GM18526 (cell line): ENCODE results near the gene XYLT1.

Source experiments
- POLR2A ChIP-seq: IDR thresholded peaks from 3 replicates; pipeline ENCODE4 v1.6.1; 2011; ENCODE audit not compliant: insufficient read length; ENCODE audit errors: extremely low read depth

The XYLT1 gene

DNA sequence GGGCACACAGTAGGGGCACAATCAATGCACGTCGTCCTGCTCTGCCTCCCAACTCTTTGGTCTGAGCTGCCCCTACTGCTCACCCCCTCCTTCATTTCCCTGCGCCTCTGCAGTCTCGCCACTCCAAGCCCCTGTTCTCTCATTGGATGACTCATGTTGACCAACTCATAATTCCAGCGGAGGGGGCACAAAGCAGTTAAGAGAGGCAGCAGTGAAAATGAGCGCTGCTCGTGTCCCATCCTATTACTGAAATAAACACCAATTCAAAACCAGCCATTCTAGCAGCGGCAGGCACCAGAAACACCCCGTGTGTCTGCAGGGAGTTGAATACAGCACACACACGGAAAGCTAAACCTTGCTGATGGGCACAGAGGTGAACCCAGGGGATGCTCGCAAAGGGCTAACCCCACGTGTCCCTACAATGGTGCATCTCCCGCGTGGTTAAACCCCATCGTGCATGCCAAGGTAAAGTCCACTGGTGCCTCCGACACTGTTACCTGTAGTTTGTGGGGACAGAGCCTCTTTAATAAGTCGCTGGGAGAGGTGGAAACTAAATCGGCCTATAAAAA lies 310.4 kb downstream of the XYLT1 start:
- TF ChIP-seq POLR2A: no peak

DNA sequence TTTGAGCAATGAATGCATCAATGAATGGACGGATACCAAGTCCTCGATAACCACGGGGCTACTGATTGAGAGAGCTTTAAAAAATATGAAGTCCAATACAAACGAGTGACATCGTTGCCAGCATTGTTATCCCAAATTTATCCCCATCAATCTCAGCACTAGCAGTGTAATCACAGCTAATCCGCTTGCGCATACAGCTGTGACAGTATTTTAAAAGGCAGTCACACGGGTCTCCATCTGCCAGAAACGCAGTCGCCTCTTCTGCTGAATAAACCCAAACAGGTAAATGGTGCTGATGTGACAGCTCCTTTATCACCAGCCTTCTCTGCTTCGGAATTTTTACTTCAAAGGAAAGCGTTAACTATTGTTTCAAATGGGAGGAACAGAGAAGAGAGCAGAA lies 311.1 kb downstream of the XYLT1 start:
- no peak for TF ChIP-seq POLR2A

DNA sequence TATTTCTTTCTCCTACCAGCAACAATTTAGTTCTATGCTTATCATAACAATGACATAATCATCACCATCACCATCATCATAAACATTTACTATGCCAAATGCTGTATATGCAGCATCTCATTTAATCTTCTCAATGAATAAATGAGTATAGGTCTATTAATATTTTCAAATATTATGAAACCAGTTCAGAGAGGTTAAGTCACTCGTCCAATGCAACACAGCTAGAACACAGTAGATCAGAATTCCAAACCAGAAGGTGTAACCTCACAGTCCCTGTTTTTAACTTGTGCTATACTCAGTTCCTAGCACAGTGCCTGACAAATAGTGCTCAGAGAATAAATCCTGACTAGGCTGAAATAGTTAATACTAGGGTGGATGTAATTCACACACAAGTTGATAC lies 314.8 kb downstream of the XYLT1 start:
- no peak for TF ChIP-seq POLR2A

DNA sequence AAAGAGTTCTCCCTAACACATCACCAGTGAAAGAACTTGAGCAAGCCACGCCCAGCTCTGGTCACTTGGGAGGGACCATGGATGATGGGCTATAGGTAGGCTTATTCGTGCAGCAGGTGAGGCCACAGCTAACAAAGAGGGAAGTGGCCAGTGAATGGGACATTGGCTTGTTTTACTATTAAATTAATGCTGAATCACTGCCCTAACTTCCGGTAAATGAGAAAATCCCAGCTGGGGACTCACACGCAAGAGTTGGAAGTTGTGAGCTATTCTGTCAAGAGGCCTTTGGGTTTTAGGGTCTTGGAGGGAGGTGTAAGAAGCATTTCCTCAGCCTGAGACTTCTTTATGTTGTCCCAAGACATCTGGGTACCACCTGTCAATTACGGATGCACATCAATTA lies 315.3 kb downstream of the XYLT1 start:
- no peak for TF ChIP-seq POLR2A

DNA sequence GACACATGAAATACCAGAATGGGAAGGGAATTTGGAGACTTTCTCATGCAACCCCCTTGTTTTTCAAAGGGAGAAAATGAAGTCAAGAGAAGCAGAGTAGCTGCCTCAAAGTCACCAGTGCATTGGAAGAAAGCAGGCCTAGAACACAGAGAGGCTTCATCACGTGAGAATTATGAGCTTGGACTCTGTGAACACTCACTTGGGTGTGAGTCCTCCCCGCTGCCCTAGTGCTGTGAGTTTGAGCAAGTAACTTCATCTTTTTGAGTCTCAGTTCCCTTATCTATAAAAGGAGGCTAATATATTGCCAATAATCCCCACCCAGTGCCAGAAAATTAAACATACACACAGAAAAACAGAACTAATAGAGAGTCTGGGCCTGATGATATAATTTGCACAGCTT lies 315.8 kb downstream of the XYLT1 start:
- TF ChIP-seq POLR2A: no peak

DNA sequence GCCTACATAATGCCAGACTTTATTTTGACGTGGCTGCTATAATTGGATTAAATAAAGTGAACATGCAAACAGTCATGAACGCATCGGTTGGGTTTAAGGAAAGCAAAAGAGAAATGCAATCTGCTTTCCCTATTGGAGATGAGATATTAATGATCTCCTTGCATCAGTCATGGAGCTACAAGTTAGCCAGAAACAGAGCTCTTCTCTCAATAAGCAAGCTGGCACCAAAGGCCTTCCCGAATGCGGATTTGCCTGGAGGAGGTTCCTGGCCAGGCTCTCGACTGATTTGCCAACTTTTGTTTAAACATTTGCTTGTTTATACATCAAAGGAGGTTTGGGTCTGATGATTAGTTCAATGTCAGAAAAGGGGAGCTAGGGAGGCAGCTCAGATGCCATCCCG lies 318.4 kb downstream of the XYLT1 start:
- no peak for TF ChIP-seq POLR2A

DNA sequence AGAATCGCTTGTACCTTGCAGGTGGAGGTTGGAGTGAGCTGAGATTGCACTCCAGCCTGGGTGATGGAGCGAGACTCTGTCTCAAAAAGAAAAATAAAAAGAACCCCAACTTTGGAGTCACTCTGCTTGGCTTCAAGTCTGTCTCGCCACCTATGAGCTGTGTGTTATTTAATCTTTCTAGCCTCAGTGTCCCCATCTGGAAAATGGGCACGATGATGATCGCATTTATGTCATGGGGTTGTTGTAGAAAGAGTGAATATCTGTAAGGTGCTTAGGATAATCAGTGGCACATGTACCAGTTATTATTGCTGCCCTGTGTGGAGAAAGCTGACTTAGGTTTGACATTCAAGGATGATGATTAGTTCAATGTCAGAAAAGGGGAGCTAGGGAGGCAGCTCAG lies 319.4 kb downstream of the XYLT1 start:
- TF ChIP-seq POLR2A: no peak

DNA sequence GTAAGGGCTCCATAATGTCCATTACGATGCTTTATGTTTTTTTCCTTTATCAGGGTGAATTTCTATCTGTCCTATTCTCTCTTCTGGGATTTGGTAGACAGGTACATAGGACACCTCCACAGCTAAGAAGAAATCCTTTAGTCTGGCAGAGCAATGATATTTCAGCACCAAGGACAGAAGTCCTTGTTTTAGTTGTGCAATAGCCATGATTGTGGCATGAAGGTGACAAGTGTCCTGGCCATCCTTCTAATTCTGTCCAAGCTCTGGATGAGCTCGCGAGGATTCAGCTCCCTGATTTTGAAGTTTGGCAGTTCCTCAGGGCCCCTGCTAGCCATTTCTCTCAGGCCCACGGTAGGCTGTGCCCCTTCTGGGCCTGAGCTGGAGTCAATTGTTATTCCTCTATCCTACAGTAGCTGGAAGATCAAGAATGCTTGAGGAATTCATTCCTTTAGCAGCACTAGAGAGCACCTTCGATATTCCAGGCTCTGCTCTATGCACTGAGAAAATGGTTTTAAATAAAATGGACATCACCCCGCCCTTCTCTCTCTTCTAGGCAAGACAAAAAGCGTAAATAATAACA lies 320.8 kb downstream of the XYLT1 start:
- TF ChIP-seq POLR2A: no peak

DNA sequence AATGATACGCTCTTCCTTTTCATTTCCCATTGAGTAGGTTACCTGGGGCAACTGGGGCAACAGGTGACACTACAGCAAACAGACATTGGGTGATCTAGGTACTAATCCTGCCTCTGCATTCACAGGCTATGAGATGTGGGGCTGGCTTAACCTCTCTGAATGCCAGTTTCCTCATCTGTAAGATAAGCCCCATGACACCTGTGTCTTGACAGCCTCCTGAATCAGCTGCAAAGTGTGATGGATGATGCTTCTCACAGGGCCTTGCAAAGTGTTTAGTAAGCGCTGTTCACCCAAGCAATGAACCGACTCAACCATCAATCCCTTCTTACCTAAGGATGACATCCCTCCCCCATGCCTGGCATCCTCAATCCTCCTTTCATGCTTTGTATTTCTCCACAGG lies 322.8 kb downstream of the XYLT1 start:
- no peak for TF ChIP-seq POLR2A

DNA sequence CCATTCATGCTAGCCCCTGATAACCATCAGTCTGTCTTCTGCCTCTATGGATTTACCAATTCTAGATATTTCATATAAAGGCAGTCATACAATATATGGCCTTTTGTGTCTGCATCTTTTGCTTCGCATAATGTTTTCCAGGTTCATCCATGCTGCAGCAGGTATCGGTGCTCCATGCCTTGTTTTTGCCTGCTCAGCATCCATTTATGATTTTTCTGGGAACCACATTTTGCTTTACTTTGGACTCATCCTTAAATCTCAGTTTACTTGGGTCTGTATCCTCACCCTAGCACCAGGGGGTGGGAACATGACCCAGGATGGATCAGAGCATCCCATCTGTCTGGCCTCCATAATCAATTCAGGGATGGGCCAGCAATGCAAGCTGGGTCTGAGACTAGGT lies 325.7 kb downstream of the XYLT1 start:
- no peak for TF ChIP-seq POLR2A

DNA sequence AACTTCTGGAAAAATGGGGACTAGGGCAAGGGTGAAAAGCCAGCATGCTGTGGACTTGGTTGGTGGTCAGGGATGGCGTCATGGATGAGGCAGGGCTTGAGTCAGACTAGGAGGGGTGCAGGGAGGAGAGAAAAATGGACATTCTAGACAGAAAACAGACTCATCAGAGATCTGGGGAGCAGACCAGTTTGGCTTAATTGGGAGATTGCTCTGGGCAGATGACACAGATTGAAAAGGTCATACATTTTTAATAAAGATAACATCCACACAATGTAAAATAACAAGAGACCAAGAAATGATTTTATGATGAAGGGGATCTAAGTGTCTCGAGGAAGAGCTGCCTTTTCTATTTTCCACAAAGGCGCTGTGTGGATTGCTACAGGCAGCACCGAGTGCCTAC lies 326.3 kb downstream of the XYLT1 start:
- no peak for TF ChIP-seq POLR2A

DNA sequence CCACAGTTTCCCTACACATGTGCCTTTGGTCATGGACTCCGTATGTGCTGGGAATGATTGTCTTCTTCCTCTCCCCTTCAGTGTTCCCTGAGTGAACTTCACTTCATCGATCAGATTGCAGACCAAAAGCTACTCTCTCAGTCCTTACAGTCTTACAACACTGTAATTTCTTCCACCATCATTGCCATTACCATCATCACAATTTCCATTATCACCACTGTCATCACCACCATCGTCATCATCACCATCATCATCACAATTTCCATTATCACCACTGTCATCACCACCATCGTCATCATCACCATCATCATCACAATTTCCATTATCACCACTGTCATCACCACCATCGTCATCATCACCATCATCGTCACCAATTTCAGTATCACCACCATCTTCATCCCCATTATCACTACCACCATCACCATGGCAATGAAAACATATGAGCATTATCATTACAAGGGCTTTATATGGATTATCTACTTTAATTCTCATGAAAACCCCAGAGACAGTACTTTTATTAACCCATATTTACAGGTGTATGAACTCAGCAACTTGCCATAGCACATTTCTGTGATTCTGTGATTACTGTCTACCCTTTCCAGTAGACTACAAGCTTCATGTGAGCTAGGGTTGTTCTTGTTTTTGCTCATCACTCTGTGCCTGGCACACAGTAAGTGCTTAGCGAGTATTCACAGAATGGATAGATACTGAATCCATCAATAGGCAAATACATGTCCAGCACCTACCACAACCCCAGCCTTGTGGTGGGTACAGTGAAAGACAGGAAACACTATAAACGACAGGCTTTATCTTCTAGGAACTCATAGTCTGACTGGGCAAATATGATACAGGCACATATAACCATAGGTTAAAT lies 327.0 kb downstream of the XYLT1 start:
- no peak for TF ChIP-seq POLR2A

DNA sequence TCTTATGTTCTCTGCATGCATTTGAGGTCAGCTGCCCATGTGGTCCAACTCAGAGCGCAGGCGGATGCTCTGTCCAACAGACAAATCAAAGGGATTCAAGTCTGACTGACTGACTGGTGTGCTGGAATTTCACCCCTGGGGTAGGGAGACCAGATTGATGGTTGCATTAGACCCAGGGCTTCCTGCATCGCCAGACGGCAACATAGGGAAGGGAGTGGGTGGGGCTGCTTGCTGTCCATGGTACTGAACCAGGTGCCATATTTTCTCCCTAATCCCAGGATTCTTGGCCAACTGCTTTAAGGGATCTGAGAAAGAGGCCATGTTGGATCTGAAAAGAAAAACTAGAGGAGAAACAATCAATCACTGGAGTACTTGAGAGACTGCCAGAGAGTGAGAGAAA lies 332.0 kb downstream of the XYLT1 start:
- no peak for TF ChIP-seq POLR2A

DNA sequence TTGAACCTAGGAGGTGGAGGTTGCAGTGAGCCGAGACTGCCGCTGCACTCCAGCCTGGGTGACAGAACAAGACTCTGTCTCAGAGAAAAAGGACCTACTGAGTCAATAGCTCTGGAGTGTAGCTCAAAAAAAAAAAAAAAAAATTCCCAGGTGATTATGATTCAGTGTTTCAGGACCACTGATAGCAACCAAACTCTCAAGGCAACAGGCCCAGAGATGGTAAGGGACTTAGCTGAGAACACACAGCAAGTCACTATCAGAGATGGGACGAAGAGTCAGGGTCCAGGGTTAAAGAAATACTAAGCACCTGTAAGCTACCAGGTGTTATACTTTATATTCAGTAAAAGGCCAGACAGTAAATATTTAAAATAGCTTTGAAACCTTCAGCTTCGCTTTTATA lies 335.3 kb downstream of the XYLT1 start:
- TF ChIP-seq POLR2A: no peak

DNA sequence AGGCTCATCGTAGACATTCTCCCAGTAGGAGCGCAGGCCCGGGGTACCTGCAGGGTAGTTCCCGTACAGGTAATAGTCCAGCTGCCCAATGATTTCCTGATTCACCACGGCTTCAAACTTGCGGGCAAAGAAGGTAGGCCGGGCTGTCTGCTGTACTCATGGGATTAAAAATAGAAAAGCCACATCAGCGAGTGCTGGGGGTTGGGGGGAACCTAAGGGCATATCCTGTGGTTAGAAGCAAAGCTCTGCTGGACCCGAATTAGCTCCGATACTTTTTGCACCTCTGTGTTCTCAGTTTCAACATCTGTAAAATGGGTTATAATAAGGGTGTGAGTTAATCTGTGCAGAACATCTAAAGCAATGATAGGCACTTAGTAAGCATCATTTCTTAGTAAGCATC lies 336.2 kb downstream of the XYLT1 start:
- TF ChIP-seq POLR2A: no peak

DNA sequence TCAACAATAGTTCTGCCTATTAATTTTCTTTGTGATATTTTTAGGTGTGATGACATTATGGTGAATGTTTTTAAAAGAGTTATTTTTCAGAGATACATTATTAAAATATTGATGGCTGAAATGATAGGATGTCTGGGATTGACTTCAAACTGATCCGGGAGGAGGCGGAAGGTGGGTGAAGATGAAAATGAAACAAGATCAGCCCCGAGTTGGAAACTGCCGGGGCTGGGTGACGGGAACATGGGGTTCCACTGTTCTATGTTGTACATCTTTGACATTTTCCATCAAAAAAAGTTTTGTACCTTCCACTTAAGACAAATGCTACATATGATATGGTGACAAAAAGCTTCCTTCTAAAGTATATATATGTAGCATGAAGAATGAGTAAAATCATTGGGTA lies 336.9 kb downstream of the XYLT1 start:
- no peak for TF ChIP-seq POLR2A
